GM19240 (cell line): ENCODE measurements around the gene BMP2K.
"Not testable (repeated sequence)": the region's sequence is repeated elsewhere in the genome, so short reads cannot be mapped to it uniquely, and the experiment has no call there.

Experiments
- DNase-seq: peaks from one replicate; pipeline ENCODE4 v3.0.0; 2011; ENCODE audit warnings: low spot score; ENCODE audit not compliant: insufficient read length

The BMP2K gene

GRCh38 chr4:78862314-78862737, 86.2 kb downstream of the BMP2K start:
- DNase-seq = no peak

- no peak for DNase-seq
Measured at GRCh38 chr4:78863254-78863869, 87.2 kb downstream of the BMP2K start.

- DNase-seq = no peak
Measured at GRCh38 chr4:78863991-78864390, 87.8 kb downstream of the BMP2K start.

- DNase-seq = no peak
Measured at GRCh38 chr4:78864405-78865024, 88.4 kb downstream of the BMP2K start.

- DNase-seq = no peak
Measured at GRCh38 chr4:78865451-78865850, 89.3 kb downstream of the BMP2K start.

- DNase-seq = not testable (repeated sequence)
Measured at GRCh38 chr4:78868712-78869111, 92.6 kb downstream of the BMP2K start.

GRCh38 chr4:78870056-78870455, 93.9 kb downstream of the BMP2K start:
- no peak for DNase-seq

GRCh38 chr4:78876568-78877320, 100.6 kb downstream of the BMP2K start:
- no peak for DNase-seq

- DNase-seq = no peak
Measured at GRCh38 chr4:78878031-78878430, 101.9 kb downstream of the BMP2K start.

GRCh38 chr4:78880874-78881492, 104.8 kb downstream of the BMP2K start:
- DNase-seq = no peak

GRCh38 chr4:78885598-78885997, 109.4 kb downstream of the BMP2K start:
- no peak for DNase-seq

GRCh38 chr4:78889955-78890354, 113.8 kb downstream of the BMP2K start:
- no peak for DNase-seq

GRCh38 chr4:78899302-78899701, 123.2 kb downstream of the BMP2K start:
- no peak for DNase-seq

GRCh38 chr4:78901882-78902281, 125.7 kb downstream of the BMP2K start:
- DNase-seq = no peak

GRCh38 chr4:78902298-78902697, 126.1 kb downstream of the BMP2K start:
- DNase-seq = no peak

- no peak for DNase-seq
Measured at GRCh38 chr4:78904143-78904542, 128.0 kb downstream of the BMP2K start.

GRCh38 chr4:78907638-78908037, 131.5 kb downstream of the BMP2K start:
- no peak for DNase-seq

- not testable (repeated sequence) for DNase-seq
Measured at GRCh38 chr4:78908974-78909373, 132.8 kb downstream of the BMP2K start.

GRCh38 chr4:78910612-78911011, 134.5 kb downstream of the BMP2K start:
- DNase-seq = no peak

GRCh38 chr4:78922207-78922606, 146.1 kb downstream of the BMP2K start:
- no peak for DNase-seq

GRCh38 chr4:78923464-78924312, 147.5 kb downstream of the BMP2K start:
- DNase-seq = no peak
